H54 (cell line): ENCODE measurements around the gene CAGE1.

ENCODE experiments used
- DNase-seq: peaks from one replicate; pipeline ENCODE4 v3.0.0; 2011; ENCODE audit warnings: low spot score, mixed read lengths; ENCODE audit not compliant: insufficient read length
- FAIRE-seq: peaks from 3 replicates; lab custom pipeline; 2011; peaks lifted over from hg19 to GRCh38; lab: Jason Lieb, UNC
- POLR2A ChIP-seq: IDR thresholded peaks from 2 replicates; pipeline ENCODE4 v1.6.1; 2011; ENCODE audit warnings: low read depth, mild to moderate bottlenecking, low read length

CAGE1 gene

GRCh38 chr6:7292596-7293255 is 96.8 kb downstream of the CAGE1 start:
- FAIRE-seq (no peak), DNase-seq (no peak)
- TF ChIP-seq POLR2A: no peak

- TF ChIP-seq POLR2A: no peak
- no peak for FAIRE-seq
- no peak for DNase-seq
Measured at GRCh38 chr6:7290079-7290478, 99.5 kb downstream of the CAGE1 start.

GRCh38 chr6:7285416-7285815 is 104.1 kb downstream of the CAGE1 start:
- TF ChIP-seq POLR2A: no peak
- DNase-seq (no peak), FAIRE-seq (no peak)

GRCh38 chr6:7283676-7284075 is 105.9 kb downstream of the CAGE1 start:
- no peak for TF ChIP-seq POLR2A
- no peak for FAIRE-seq

GRCh38 chr6:7282097-7282906 is 107.2 kb downstream of the CAGE1 start:
- DNase-seq: no peak
- TF ChIP-seq POLR2A: no peak
- FAIRE-seq: no peak

More at GRCh38 chr6:7283676-7284075, 105.9 kb downstream of the CAGE1 start:
- no peak for DNase-seq
